HG02981 (cell line): ENCODE data around the gene CAMSAP1.

Experiments
- ATAC-seq: cut with Tn5 transposase; IDR thresholded peaks from one replicate; pipeline ENCODE4 v1.9.1; 2021; ENCODE audit warnings: mild to moderate bottlenecking, moderate library complexity; ENCODE audit not compliant: unreplicated experiment

The CAMSAP1 gene

GRCh38 chr9:135794361-135794885 is 112.9 kb downstream of the CAMSAP1 start:
- ATAC-seq: no peak

GRCh38 chr9:135794057-135794335 is 113.3 kb downstream of the CAMSAP1 start:
- no peak for ATAC-seq

GRCh38 chr9:135793221-135794056 is 113.9 kb downstream of the CAMSAP1 start:
- no peak for ATAC-seq

- ATAC-seq: no peak
Measured at GRCh38 chr9:135792268-135793128, 114.8 kb downstream of the CAMSAP1 start.

- ATAC-seq: no peak
Measured at GRCh38 chr9:135791431-135792267, 115.7 kb downstream of the CAMSAP1 start.

GRCh38 chr9:135790850-135791249 is 116.5 kb downstream of the CAMSAP1 start:
- no peak for ATAC-seq

GRCh38 chr9:135790356-135790755 is 117.0 kb downstream of the CAMSAP1 start:
- ATAC-seq: no peak

GRCh38 chr9:135789838-135790291 is 117.5 kb downstream of the CAMSAP1 start:
- ATAC-seq: no peak

GRCh38 chr9:135788576-135789300 is 118.6 kb downstream of the CAMSAP1 start:
- no peak for ATAC-seq

GRCh38 chr9:135787776-135788575 is 119.4 kb downstream of the CAMSAP1 start:
- ATAC-seq: no peak

- no peak for ATAC-seq
Measured at GRCh38 chr9:135787317-135787716, 120.0 kb downstream of the CAMSAP1 start.

GRCh38 chr9:135786146-135786690 is 121.1 kb downstream of the CAMSAP1 start:
- ATAC-seq: no peak

GRCh38 chr9:135785013-135785575 is 122.3 kb downstream of the CAMSAP1 start:
- ATAC-seq: no peak

GRCh38 chr9:135783540-135784245 is 123.7 kb downstream of the CAMSAP1 start:
- ATAC-seq: no peak

- ATAC-seq: no peak
Measured at GRCh38 chr9:135782946-135783345, 124.4 kb downstream of the CAMSAP1 start.

- no peak for ATAC-seq
Measured at GRCh38 chr9:135780626-135781025, 126.7 kb downstream of the CAMSAP1 start.

- ATAC-seq: no peak
Measured at GRCh38 chr9:135780086-135780485, 127.3 kb downstream of the CAMSAP1 start.

GRCh38 chr9:135779571-135779970 is 127.8 kb downstream of the CAMSAP1 start:
- no peak for ATAC-seq
